Osteoblast (primary cell): ENCODE data around the gene DLGAP1. TPM values are rescaled to one million over a fixed set of nuclear protein-coding genes. Genes with fewer than 3 reads are reported as not detected.

Source experiments
- DNase-seq: peaks from one replicate; pipeline ENCODE4 v3.0.0; 2011; ENCODE audit warnings: low spot score, mixed read lengths; ENCODE audit not compliant: insufficient read length; ENCODE audit errors: missing footprints
- H2AFZ ChIP-seq: 2 replicates; pipeline ENCODE4 v1.6.0; 2011; ENCODE audit warnings: mild to moderate bottlenecking, low read length
- H3K27ac ChIP-seq: 2 replicates; pipeline ENCODE4 v1.5.1; 2011; ENCODE audit warnings: mild to moderate bottlenecking, low read depth, low read length, moderate library complexity
- H3K27me3 ChIP-seq: 2 replicates; pipeline ENCODE4 v1.6.0; 2012; ENCODE audit warnings: mild to moderate bottlenecking, control low read depth, inconsistent platforms, low read length, moderate library complexity; ENCODE audit not compliant: insufficient read depth
- H3K36me3 ChIP-seq: 2 replicates; pipeline ENCODE4 v1.5.1; 2011; ENCODE audit warnings: mild to moderate bottlenecking, low read length, control low read depth, moderate library complexity; ENCODE audit not compliant: insufficient read depth
- H3K4me1 ChIP-seq: 2 replicates; pipeline ENCODE4 v1.5.1; 2011; ENCODE audit warnings: mild to moderate bottlenecking, low read length, control low read depth, moderate library complexity; ENCODE audit not compliant: insufficient read depth
- H3K4me2 ChIP-seq: 2 replicates; pipeline ENCODE4 v1.6.0; 2011; ENCODE audit warnings: mild to moderate bottlenecking, low read length; ENCODE audit not compliant: insufficient read depth
- H3K4me3 ChIP-seq: fragments of 200-600 bp; sonication (generic); 3 replicates; pipeline ENCODE4 v1.5.1; 2012; ENCODE audit warnings: mild to moderate bottlenecking, low read length, inconsistent platforms; ENCODE audit not compliant: insufficient read depth
- H3K79me2 ChIP-seq: 2 replicates; pipeline ENCODE4 v1.6.0; 2012; ENCODE audit warnings: mild to moderate bottlenecking, low read length, control low read depth, inconsistent platforms; ENCODE audit not compliant: insufficient read depth
- H3K9me3 ChIP-seq: 2 replicates; pipeline ENCODE4 v1.5.1; 2011; ENCODE audit warnings: low read depth, low read length, control low read depth
- H4K20me1 ChIP-seq: 2 replicates; pipeline ENCODE4 v1.6.0; 2012; ENCODE audit warnings: mild to moderate bottlenecking, low read length, control low read depth; ENCODE audit not compliant: insufficient read depth
- total RNA-seq: library from RNA; depleted of rRNA; stranded (reverse); fragments of >200 nt; gene quantifications from 2 replicates; pipeline ENCODE4 v1.2.3, GENCODE V29; 2012
- TF ChIP-seq, protein P1 (sequence below): IDR thresholded peaks from 2 replicates; pipeline ENCODE4 v1.5.1; 2011; ENCODE audit warnings: mild to moderate bottlenecking, low read depth, low read length, moderate library complexity; ENCODE audit errors: extremely low read depth

DLGAP1 gene
- total RNA-seq, 1 donor = not detected

DNA sequence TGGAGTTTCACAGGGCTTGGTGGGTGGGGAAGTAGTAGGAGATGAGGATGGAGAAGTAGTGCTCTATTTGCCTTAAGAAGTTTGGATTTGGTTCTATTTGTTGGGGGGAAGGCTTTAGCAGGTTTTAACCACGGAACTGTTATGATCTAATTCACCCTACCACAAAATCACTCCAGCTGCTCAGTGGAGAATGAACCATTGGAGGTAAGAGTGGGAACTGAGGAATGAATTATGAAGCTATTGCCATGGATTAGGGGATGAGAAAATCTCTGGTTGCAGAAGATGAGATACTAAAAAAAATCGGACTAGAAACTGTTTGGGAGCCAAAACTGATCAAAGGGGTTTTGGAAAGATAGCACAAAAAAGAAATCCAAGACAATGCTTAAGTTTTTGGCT, 488.9 kb downstream of the DLGAP1 start:
- no peaks in the 10 kb centered on the region for H3K4me1 ChIP-seq
- no peak overlapping the region for H2AFZ ChIP-seq
- H3K9me3 ChIP-seq = no peaks in the 10 kb centered on the region
- no peak overlapping the region for H3K27ac ChIP-seq
- no peaks in the 10 kb centered on the region for H3K79me2 ChIP-seq
- no peaks in the 10 kb centered on the region for H3K27me3 ChIP-seq
- TF ChIP-seq, protein P1, sequence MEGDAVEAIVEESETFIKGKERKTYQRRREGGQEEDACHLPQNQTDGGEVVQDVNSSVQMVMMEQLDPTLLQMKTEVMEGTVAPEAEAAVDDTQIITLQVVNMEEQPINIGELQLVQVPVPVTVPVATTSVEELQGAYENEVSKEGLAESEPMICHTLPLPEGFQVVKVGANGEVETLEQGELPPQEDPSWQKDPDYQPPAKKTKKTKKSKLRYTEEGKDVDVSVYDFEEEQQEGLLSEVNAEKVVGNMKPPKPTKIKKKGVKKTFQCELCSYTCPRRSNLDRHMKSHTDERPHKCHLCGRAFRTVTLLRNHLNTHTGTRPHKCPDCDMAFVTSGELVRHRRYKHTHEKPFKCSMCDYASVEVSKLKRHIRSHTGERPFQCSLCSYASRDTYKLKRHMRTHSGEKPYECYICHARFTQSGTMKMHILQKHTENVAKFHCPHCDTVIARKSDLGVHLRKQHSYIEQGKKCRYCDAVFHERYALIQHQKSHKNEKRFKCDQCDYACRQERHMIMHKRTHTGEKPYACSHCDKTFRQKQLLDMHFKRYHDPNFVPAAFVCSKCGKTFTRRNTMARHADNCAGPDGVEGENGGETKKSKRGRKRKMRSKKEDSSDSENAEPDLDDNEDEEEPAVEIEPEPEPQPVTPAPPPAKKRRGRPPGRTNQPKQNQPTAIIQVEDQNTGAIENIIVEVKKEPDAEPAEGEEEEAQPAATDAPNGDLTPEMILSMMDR = no peak
- no peak overlapping the region for H3K4me2 ChIP-seq
- DNase-seq = no peak
- H3K36me3 ChIP-seq = no peaks in the 10 kb centered on the region
- no peaks in the 10 kb centered on the region for H4K20me1 ChIP-seq
- no peak overlapping the region for H3K4me3 ChIP-seq

DNA sequence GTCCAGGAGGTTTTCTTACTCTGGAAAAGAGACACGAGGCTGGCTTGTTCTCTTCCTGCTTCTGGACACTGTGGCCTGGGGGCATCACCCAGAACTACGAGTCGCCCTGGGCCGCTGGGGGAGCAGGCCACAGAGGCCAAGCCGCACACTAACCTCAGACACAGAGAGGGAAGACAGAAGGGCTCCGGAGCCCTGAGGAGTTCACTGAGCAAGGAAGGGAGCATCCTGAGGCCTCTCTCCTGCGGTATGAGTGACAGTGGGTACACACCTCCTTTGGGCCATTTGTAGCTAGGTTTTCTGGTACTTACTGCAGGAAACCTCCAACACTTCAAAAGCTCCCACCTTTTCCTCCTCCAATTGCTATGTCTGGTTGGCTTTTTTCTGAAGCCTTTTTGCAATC, 494.1 kb downstream of the DLGAP1 start:
- Histone ChIP-seq H3K4me1 (no peaks in the 10 kb centered on the region), H3K27ac (no peak overlapping the region), H3K9me3 (no peaks in the 10 kb centered on the region), H3K27me3 (no peaks in the 10 kb centered on the region), H4K20me1 (no peaks in the 10 kb centered on the region), H3K36me3 (no peaks in the 10 kb centered on the region), H2AFZ (no peak overlapping the region), H3K79me2 (no peaks in the 10 kb centered on the region), H3K4me3 (no peak overlapping the region), H3K4me2 (no peak overlapping the region)
- TF ChIP-seq, protein P1 = no peak
- DNase-seq = no peak

DNA sequence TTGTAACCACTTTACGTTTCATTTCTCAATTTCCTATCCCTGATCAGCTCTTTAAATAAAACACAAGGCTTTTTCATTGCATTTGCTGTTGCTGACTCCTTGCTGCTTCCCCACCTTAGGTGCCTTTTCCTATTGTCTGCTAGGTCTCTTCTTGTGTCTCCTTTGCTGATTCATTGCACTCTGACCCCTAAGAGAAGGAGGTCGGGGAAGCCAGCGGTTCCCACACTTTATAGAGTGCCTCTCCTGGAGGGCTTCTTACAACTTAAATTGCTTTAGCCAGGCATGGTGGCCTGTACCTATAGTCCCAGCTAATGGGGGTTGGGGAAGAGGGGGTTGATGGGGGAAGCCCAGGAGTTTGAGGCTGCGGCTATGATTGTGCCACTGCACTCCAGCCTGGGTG, 495.0 kb downstream of the DLGAP1 start:
- Histone ChIP-seq H3K27ac (no peak overlapping the region), H3K79me2 (no peaks in the 10 kb centered on the region), H3K27me3 (no peaks in the 10 kb centered on the region), H2AFZ (no peak overlapping the region), H3K4me2 (no peak overlapping the region), H3K9me3 (no peaks in the 10 kb centered on the region), H3K36me3 (no peaks in the 10 kb centered on the region), H3K4me3 (no peak overlapping the region), H4K20me1 (no peaks in the 10 kb centered on the region), H3K4me1 (no peaks in the 10 kb centered on the region)
- DNase-seq = no peak
- TF ChIP-seq, protein P1 = no peak

- Histone ChIP-seq H2AFZ (no peak overlapping the region), H3K4me3 (no peak overlapping the region), H3K79me2 (no peaks in the 10 kb centered on the region), H3K27ac (no peak overlapping the region), H4K20me1 (no peaks in the 10 kb centered on the region), H3K27me3 (no peaks in the 10 kb centered on the region), H3K36me3 (no peaks in the 10 kb centered on the region), H3K4me2 (no peak overlapping the region), H3K4me1 (no peaks in the 10 kb centered on the region), H3K9me3 (no peaks in the 10 kb centered on the region)
- DNase-seq = no peak
- TF ChIP-seq, protein P1 = no peak
Measured at GRCh38 chr18:3952031-3952430, 503.1 kb downstream of the DLGAP1 start.
